ENCODE results near the gene SCP2.

Gene SCP2

DNA sequence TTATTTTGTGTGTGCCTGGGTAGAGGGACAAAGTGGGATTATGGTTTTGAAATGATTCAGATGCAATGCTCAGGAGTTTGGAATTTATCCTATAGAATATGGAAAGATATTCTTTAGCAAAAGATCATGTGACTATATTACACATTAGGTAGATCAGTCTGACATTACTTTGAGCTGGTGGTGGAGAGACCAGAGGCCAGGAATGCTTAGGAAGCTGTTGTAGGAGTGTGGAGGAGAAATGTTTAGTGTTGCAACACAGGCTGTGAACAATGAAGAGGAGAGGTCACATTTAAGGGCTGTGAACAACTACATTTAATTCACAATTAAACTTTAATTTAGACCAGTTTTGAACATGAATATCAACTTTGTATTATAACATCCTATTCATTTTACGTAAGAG, 89.6 kb downstream of the SCP2 start:
- Histone ChIP-seq H3K9me3 (ENCODE audit: control insufficient read depth, insufficient read depth, low read length) (no peaks in the 10 kb centered on the region), H3K9me2 (replicated peaks; ENCODE audit: control insufficient read depth, low read length) (no peaks in the 10 kb centered on the region), H3K4me2 (ENCODE audit: low read length) (peak overlapping the region; percentile 72; the same call in 1 of the 2 replicates), H3K27ac (ENCODE audit: low read depth, low read length) (no peak overlapping the region), H4K20me1 (ENCODE audit: control insufficient read depth, insufficient read depth, low read depth, low read length) (no peaks in the 10 kb centered on the region), H3K4me1 (ENCODE audit: control insufficient read depth, low read length) (peaks cover 19% of the 10 kb centered on the region), H3K36me3 (ENCODE audit: control insufficient read depth, low read length) (no peaks in the 10 kb centered on the region), H3K79me2 (ENCODE audit: control insufficient read depth, low read length) (peaks cover 35% of the 10 kb centered on the region), H3K27me3 (ENCODE audit: control insufficient read depth, low read length) (no peaks in the 10 kb centered on the region), H3K4me3 (ENCODE audit: low read length) (no peak overlapping the region; the same call in 1 of the 2 replicates), H3F3A (ENCODE audit: control insufficient read depth, insufficient read depth) (no peaks in the 10 kb centered on the region)
- no peak for TF ChIP-seq EZH2phosphoT487 (IDR thresholded peaks at IDR 0.05; ENCODE audit: borderline replicate concordance, low read length)
- TF ChIP-seq, protein P1, sequence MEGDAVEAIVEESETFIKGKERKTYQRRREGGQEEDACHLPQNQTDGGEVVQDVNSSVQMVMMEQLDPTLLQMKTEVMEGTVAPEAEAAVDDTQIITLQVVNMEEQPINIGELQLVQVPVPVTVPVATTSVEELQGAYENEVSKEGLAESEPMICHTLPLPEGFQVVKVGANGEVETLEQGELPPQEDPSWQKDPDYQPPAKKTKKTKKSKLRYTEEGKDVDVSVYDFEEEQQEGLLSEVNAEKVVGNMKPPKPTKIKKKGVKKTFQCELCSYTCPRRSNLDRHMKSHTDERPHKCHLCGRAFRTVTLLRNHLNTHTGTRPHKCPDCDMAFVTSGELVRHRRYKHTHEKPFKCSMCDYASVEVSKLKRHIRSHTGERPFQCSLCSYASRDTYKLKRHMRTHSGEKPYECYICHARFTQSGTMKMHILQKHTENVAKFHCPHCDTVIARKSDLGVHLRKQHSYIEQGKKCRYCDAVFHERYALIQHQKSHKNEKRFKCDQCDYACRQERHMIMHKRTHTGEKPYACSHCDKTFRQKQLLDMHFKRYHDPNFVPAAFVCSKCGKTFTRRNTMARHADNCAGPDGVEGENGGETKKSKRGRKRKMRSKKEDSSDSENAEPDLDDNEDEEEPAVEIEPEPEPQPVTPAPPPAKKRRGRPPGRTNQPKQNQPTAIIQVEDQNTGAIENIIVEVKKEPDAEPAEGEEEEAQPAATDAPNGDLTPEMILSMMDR (IDR thresholded peaks at IDR 0.05; ENCODE audit: low read depth, low read length, poor library complexity, severe bottlenecking), result no peak

DNA sequence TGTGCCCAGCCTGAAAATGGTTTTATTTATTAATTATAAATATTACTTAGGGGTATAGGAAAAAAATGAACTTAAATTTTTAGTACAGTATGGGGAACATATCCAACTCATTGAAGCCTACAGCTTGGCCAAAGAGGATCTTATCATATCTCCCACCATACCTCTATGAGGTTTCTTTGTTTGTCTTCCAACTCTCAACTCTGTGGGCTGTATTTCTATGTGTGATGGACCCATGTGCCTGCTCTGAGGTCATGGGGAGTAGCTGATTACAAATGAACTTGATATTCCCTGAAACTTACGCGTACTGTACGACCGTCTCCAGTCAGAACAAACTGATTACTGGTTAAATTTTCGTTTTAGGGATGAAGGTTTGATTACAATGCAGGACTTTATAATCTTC, 93.5 kb downstream of the SCP2 start:
- TF ChIP-seq EZH2phosphoT487 (IDR thresholded peaks at IDR 0.05; ENCODE audit: borderline replicate concordance, low read length), result no peak
- TF ChIP-seq, protein P1 (IDR thresholded peaks at IDR 0.05; ENCODE audit: low read depth, low read length, poor library complexity, severe bottlenecking), result no peak
- H3K79me2 ChIP-seq (ENCODE audit: control insufficient read depth, low read length), result peaks cover 47% of the 10 kb centered on the region
- H3K9me3 ChIP-seq (ENCODE audit: control insufficient read depth, insufficient read depth, low read length), result no peaks in the 10 kb centered on the region
- H3F3A ChIP-seq (ENCODE audit: control insufficient read depth, insufficient read depth), result no peaks in the 10 kb centered on the region
- H3K9me2 ChIP-seq (replicated peaks; ENCODE audit: control insufficient read depth, low read length), result no peaks in the 10 kb centered on the region
- H3K36me3 ChIP-seq (ENCODE audit: control insufficient read depth, low read length), result no peaks in the 10 kb centered on the region
- H3K4me1 ChIP-seq (ENCODE audit: control insufficient read depth, low read length), result peaks cover 12% of the 10 kb centered on the region
- no peak overlapping the region for H3K27ac ChIP-seq (ENCODE audit: low read depth, low read length)
- no peaks in the 10 kb centered on the region for H4K20me1 ChIP-seq (ENCODE audit: control insufficient read depth, insufficient read depth, low read depth, low read length)
- no peak overlapping the region for H3K4me3 ChIP-seq (ENCODE audit: low read length)
- H3K4me2 ChIP-seq (ENCODE audit: low read length), result no peak overlapping the region
- no peaks in the 10 kb centered on the region for H3K27me3 ChIP-seq (ENCODE audit: control insufficient read depth, low read length)

DNA sequence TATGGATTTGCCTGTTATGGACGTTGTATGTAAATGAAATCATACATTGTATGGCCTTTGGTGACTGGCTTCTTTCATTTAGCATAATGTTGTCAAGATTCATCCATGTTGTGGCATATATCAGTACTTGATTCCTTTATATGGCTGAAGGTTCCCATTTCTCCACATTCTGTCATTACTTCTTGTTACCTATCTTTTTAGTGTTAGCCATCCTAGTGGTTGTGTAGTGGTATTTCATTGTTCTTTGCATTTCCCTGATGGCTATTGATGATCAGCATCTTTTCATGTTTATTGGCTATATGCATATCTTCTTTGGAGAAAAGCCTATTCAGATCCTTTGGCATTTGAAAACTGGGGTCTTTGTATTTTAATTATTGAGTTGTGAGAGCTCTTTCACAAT, 95.1 kb downstream of the SCP2 start:
- no peak for TF ChIP-seq EZH2phosphoT487 (IDR thresholded peaks at IDR 0.05; ENCODE audit: borderline replicate concordance, low read length)
- TF ChIP-seq, protein P1 (IDR thresholded peaks at IDR 0.05; ENCODE audit: low read depth, low read length, poor library complexity, severe bottlenecking), result no peak
- Histone ChIP-seq H3K9me3 (ENCODE audit: control insufficient read depth, insufficient read depth, low read length) (no peaks in the 10 kb centered on the region), H3K27me3 (ENCODE audit: control insufficient read depth, low read length) (no peaks in the 10 kb centered on the region), H3K9me2 (replicated peaks; ENCODE audit: control insufficient read depth, low read length) (no peaks in the 10 kb centered on the region), H4K20me1 (ENCODE audit: control insufficient read depth, insufficient read depth, low read depth, low read length) (no peaks in the 10 kb centered on the region), H3K4me3 (ENCODE audit: low read length) (no peak overlapping the region), H3K79me2 (ENCODE audit: control insufficient read depth, low read length) (peaks cover 36% of the 10 kb centered on the region), H3F3A (ENCODE audit: control insufficient read depth, insufficient read depth) (no peaks in the 10 kb centered on the region), H3K36me3 (ENCODE audit: control insufficient read depth, low read length) (no peaks in the 10 kb centered on the region), H3K4me1 (ENCODE audit: control insufficient read depth, low read length) (no peaks in the 10 kb centered on the region), H3K27ac (ENCODE audit: low read depth, low read length) (no peak overlapping the region), H3K4me2 (ENCODE audit: low read length) (no peak overlapping the region)

Measured in DOHH2 (cell line).